GM12878 (cell line): ENCODE results near the gene HJV. TPM values are rescaled to one million over a fixed set of nuclear protein-coding genes. Genes with fewer than 3 reads are reported as not detected.
A peak's percentile ranks its signal among the peaks of the same experiment; 100 is the strongest.

Experiments
- ASH2L ChIP-seq: fragments of 300-600, 200-600 bp; sonication (generic); IDR thresholded peaks from 2 replicates; pipeline ENCODE4 v1.6.1; 2017; ENCODE audit warnings: low read depth, mild to moderate bottlenecking, borderline replicate concordance
- BCL11A ChIP-seq: IDR thresholded peaks from 2 replicates; pipeline ENCODE4 v1.6.1; 2011; ENCODE audit warnings: low read depth, low read length
- BMI1 ChIP-seq: fragments of 450-650 bp; IDR thresholded peaks from 2 replicates; pipeline ENCODE4 v1.6.1; 2016; ENCODE audit warnings: mild to moderate bottlenecking, moderate library complexity, borderline replicate concordance
- CHD4 ChIP-seq: fragments of 200-600 bp; sonication (generic); IDR thresholded peaks from 2 replicates; pipeline ENCODE4 v1.6.1; 2016; ENCODE audit warnings: mild to moderate bottlenecking
- EZH2 ChIP-seq: IDR thresholded peaks from 2 replicates; pipeline ENCODE4 v1.6.1; 2012; ENCODE audit warnings: low read depth, mild to moderate bottlenecking, control low read depth, inconsistent platforms, low read length, borderline replicate concordance; ENCODE audit not compliant: control insufficient read depth
- FOXK2 ChIP-seq: fragments of 450-650 bp; IDR thresholded peaks from 2 replicates; pipeline ENCODE4 v1.6.1; 2017; ENCODE audit warnings: mild to moderate bottlenecking, moderate library complexity
- IKZF2 ChIP-seq, 2 experiments: fragments of 450-650 bp; IDR thresholded peaks; 2 replicates each; pipeline ENCODE4 v1.6.1; 2017; ENCODE audit warnings: mild to moderate bottlenecking in 2 of 2, moderate library complexity in 2 of 2
- MTA2 ChIP-seq: fragments of 450-650 bp; IDR thresholded peaks from 2 replicates; pipeline ENCODE4 v1.6.1; 2016; ENCODE audit warnings: low read depth, mild to moderate bottlenecking, moderate library complexity
- RAD51 ChIP-seq: fragments of 450-650 bp; IDR thresholded peaks from 2 replicates; pipeline ENCODE4 v1.6.1; 2016; ENCODE audit warnings: moderate library complexity, mild to moderate bottlenecking, inconsistent platforms
- SUZ12 ChIP-seq: fragments of 200-600 bp; sonication (generic); IDR thresholded peaks from one replicate; pipeline ENCODE4 v1.6.1; 2018; ENCODE audit warnings: antibody characterized with exemption, mild to moderate bottlenecking; ENCODE audit not compliant: unreplicated experiment
- TARDBP ChIP-seq: IDR thresholded peaks from 2 replicates; pipeline ENCODE4 v1.6.1; 2016; ENCODE audit warnings: borderline replicate concordance
- TBL1XR1 ChIP-seq: IDR thresholded peaks from 2 replicates; pipeline ENCODE4 v1.6.1; 2012; ENCODE audit warnings: low read depth, low read length, improper control_type of control experiment
- TCF7 ChIP-seq: IDR thresholded peaks from 2 replicates; pipeline ENCODE4 v1.6.1; 2014; ENCODE audit warnings: antibody characterized with exemption, borderline replicate concordance
- ZNF384 ChIP-seq: IDR thresholded peaks from 2 replicates; pipeline ENCODE4 v1.6.1; 2012; ENCODE audit warnings: low read depth, mild to moderate bottlenecking, low read length, improper control_type of control experiment, borderline replicate concordance
- ZZZ3 ChIP-seq: IDR thresholded peaks from 2 replicates; pipeline ENCODE4 v1.6.1; 2011; ENCODE audit warnings: low read depth; ENCODE audit not compliant: control insufficient read depth, insufficient read length
- polyA plus RNA-seq, 11 experiments: library from polyadenylated mRNA; depleted of rRNA in 4 of 11; unstranded in 6 of 11; stranded (reverse) in 5 of 11; fragments of >200 nt; fragmentation: Nextera tagmentation in 4 of 11; fragmentation: Illumina TruSeq in 1 of 11; extraction: Ambion mirVana in 4 of 11; extraction: Trizol in 1 of 11; gene quantifications; 1 replicate in 1 of 11; 2 replicates in 10 of 11; pipeline versions ENCODE4 v1.2.1 to v1.2.3, GENCODE V29; 2011 to 2016; ENCODE audit warnings: inconsistent platforms in 2 of 11, missing spikeins in 2 of 11, low read depth in 1 of 11
- total RNA-seq, 4 experiments: library from RNA; depleted of rRNA in 3 of 4; stranded (reverse); fragments of >200 nt in 3 of 4; fragmentation: Illumina TruSeq in 1 of 4; extraction: Trizol in 1 of 4; gene quantifications; 2 replicates each; pipeline versions ENCODE4 v1.2.1 to v1.2.3, GENCODE V29; 2013 to 2021
- TF ChIP-seq, protein P1 (sequence below): fragments of 450-650 bp; IDR thresholded peaks from 2 replicates; pipeline ENCODE4 v1.6.1; 2017; ENCODE audit warnings: antibody characterized with exemption, mild to moderate bottlenecking, moderate library complexity
- TF ChIP-seq, protein P2 (sequence below): fragments of 450-650 bp; IDR thresholded peaks from 2 replicates; pipeline ENCODE4 v1.6.1; 2016; ENCODE audit warnings: mild to moderate bottlenecking
- TF ChIP-seq, protein P3 (sequence below): IDR thresholded peaks from 2 replicates; pipeline ENCODE4 v1.6.1; 2012; ENCODE audit warnings: low read length, inconsistent platforms
- TF ChIP-seq, protein P4 (sequence below): fragments of 150-350 bp; IDR thresholded peaks from 2 replicates; pipeline ENCODE4 v1.6.1; 2014; ENCODE audit warnings: mild to moderate bottlenecking, low read depth, low read length
- TF ChIP-seq, protein P5 (sequence below): fragments of 450-650 bp; IDR thresholded peaks from 2 replicates; pipeline ENCODE4 v1.6.1; 2018; ENCODE audit warnings: borderline replicate concordance, mild to moderate bottlenecking; ENCODE audit not compliant: partially characterized antibody

HJV gene
- total and polyA plus RNA-seq, 10 of the 15 experiments (the other 5 are each of a cell fraction or from before 2014, with no cell fraction given), result not detected

DNA sequence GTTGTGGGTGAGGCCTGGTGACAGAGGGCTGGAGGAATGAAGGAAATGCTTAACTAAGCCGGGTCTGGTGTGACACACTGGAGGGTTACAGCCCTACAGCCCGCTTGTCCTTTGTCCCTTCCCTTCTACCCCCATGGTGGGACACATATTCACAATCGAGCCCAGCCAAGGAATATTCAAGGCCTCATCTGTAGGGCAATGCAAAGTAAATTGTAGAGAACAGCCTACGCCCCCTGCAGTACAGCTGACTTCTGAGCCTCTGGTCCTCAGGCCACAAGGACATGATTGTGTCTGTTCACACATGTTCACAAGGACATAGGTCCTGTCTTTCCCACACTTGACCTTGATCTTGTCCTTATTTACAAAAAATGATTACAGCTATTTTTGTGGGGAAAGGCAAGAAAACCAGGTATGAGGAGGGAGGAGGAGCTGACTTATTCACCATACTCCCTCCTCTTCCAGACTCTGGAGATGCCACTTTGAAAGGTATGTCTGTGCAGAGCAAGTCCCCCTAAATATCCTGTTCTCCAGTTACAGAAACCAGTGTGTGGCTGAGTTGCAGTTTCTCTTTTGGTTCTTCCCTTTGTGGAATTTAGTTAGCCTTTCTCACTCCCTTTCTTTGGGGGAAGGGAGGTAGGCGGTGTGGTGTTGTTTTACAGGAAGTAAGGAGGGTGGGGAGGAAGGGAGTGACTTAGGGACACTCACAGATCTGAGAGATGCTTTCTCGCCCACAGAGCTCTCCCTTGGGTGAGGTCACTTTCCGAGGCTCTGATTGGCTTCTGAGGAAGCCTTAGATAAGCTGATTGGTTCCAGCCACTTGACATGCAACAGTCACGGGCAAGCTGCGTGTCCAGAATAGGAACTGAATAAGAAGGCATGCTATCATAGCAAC lies 42.4 kb downstream of the HJV start (continued):
- TF ChIP-seq TARDBP, result no peak
- TF ChIP-seq ZNF384, result no peak
- TF ChIP-seq, protein P1, sequence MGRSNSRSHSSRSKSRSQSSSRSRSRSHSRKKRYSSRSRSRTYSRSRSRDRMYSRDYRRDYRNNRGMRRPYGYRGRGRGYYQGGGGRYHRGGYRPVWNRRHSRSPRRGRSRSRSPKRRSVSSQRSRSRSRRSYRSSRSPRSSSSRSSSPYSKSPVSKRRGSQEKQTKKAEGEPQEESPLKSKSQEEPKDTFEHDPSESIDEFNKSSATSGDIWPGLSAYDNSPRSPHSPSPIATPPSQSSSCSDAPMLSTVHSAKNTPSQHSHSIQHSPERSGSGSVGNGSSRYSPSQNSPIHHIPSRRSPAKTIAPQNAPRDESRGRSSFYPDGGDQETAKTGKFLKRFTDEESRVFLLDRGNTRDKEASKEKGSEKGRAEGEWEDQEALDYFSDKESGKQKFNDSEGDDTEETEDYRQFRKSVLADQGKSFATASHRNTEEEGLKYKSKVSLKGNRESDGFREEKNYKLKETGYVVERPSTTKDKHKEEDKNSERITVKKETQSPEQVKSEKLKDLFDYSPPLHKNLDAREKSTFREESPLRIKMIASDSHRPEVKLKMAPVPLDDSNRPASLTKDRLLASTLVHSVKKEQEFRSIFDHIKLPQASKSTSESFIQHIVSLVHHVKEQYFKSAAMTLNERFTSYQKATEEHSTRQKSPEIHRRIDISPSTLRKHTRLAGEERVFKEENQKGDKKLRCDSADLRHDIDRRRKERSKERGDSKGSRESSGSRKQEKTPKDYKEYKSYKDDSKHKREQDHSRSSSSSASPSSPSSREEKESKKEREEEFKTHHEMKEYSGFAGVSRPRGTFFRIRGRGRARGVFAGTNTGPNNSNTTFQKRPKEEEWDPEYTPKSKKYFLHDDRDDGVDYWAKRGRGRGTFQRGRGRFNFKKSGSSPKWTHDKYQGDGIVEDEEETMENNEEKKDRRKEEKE, result no peak
- TF ChIP-seq, protein P2, sequence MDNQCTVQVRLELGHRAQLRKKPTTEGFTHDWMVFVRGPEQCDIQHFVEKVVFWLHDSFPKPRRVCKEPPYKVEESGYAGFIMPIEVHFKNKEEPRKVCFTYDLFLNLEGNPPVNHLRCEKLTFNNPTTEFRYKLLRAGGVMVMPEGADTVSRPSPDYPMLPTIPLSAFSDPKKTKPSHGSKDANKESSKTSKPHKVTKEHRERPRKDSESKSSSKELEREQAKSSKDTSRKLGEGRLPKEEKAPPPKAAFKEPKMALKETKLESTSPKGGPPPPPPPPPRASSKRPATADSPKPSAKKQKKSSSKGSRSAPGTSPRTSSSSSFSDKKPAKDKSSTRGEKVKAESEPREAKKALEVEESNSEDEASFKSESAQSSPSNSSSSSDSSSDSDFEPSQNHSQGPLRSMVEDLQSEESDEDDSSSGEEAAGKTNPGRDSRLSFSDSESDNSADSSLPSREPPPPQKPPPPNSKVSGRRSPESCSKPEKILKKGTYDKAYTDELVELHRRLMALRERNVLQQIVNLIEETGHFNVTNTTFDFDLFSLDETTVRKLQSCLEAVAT, result 0 out of 2 replicates have a peak, but pooled peaks have one; percentile 47
- TF ChIP-seq BCL11A, result peak; percentile 56
- TF ChIP-seq, protein P3, sequence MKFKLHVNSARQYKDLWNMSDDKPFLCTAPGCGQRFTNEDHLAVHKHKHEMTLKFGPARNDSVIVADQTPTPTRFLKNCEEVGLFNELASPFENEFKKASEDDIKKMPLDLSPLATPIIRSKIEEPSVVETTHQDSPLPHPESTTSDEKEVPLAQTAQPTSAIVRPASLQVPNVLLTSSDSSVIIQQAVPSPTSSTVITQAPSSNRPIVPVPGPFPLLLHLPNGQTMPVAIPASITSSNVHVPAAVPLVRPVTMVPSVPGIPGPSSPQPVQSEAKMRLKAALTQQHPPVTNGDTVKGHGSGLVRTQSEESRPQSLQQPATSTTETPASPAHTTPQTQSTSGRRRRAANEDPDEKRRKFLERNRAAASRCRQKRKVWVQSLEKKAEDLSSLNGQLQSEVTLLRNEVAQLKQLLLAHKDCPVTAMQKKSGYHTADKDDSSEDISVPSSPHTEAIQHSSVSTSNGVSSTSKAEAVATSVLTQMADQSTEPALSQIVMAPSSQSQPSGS, result peak; percentile 99
- peak; percentile 96 for TF ChIP-seq IKZF2 (IDR thresholded peaks at IDR 0.05)
- TF ChIP-seq ZZZ3, result no peak
- TF ChIP-seq TBL1XR1, result peak; percentile 46; the same call in 1 of the 2 replicates
- no peak for TF ChIP-seq FOXK2
- 0 out of 2 replicates have a peak, but pooled peaks have one; percentile 36 for TF ChIP-seq RAD51
- TF ChIP-seq, protein P4, sequence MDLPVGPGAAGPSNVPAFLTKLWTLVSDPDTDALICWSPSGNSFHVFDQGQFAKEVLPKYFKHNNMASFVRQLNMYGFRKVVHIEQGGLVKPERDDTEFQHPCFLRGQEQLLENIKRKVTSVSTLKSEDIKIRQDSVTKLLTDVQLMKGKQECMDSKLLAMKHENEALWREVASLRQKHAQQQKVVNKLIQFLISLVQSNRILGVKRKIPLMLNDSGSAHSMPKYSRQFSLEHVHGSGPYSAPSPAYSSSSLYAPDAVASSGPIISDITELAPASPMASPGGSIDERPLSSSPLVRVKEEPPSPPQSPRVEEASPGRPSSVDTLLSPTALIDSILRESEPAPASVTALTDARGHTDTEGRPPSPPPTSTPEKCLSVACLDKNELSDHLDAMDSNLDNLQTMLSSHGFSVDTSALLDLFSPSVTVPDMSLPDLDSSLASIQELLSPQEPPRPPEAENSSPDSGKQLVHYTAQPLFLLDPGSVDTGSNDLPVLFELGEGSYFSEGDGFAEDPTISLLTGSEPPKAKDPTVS, result no peak
- TF ChIP-seq TCF7, result no peak
- TF ChIP-seq BMI1, result no peak
- TF ChIP-seq CHD4, result no peak
- no peak for TF ChIP-seq EZH2
- TF ChIP-seq MTA2, result 0 out of 2 replicates have a peak, but pooled peaks have one; percentile 7
- TF ChIP-seq, protein P5, sequence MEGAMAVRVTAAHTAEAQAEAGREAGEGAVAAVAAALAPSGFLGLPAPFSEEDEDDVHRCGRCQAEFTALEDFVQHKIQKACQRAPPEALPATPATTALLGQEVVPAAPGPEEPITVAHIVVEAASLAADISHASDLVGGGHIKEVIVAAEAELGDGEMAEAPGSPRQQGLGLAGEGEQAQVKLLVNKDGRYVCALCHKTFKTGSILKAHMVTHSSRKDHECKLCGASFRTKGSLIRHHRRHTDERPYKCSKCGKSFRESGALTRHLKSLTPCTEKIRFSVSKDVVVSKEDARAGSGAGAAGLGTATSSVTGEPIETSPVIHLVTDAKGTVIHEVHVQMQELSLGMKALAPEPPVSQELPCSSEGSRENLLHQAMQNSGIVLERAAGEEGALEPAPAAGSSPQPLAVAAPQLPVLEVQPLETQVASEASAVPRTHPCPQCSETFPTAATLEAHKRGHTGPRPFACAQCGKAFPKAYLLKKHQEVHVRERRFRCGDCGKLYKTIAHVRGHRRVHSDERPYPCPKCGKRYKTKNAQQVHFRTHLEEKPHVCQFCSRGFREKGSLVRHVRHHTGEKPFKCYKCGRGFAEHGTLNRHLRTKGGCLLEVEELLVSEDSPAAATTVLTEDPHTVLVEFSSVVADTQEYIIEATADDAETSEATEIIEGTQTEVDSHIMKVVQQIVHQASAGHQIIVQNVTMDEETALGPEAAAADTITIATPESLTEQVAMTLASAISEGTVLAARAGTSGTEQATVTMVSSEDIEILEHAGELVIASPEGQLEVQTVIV, result peak; percentile 63
- 0 out of 2 replicates have a peak, but pooled peaks have one; percentile 6 for TF ChIP-seq ASH2L
- no peak for TF ChIP-seq SUZ12
